Embryonic facial prominence (tissue), 1 donor: ENCODE measurements around the gene MED26.

Source experiments
- DNase-seq: peaks from one replicate; pipeline ENCODE4 v3.0.0-alpha.2; 2016; ENCODE audit errors: extremely low spot score

Gene MED26

DNA sequence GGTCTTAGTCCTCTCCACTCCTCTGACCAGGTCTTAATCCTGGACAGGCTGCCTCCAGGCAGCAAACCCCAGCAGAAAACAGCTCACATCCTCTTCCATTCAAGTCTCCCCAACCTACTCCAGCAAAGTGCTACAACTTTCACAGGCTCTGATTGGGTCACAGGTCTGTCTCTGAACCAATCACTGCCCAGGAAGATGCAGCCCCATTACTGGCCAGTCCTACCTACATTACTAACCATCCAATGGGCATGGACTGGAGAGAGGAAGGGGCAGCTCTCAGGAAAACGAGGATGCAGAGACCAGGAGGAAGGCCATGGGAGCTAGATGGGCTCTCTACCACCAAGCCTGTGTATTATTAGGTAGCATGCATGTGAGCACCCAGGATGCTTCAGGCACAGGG lies 12.2 kb downstream of the MED26 start:
- no peak for DNase-seq

DNA sequence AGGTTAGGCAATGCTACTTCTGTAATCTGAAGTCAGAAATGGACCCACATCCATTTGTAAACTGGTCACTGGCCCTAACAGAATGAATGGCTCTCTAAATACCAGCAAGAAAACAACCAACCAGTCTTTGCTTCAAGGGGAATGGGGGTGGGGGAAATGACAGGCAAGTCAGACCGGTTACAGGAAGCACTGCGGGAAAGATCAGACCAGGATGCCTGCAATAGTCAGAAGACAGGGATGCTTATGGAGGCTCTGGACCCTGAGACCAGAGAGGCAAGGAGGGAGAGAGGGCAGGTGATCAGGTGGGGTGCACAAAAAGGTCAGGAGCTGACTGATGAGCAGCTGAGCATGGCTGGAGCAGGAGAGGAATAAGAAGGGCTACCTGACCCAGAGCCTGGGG lies 13.1 kb downstream of the MED26 start:
- no peak for DNase-seq

DNA sequence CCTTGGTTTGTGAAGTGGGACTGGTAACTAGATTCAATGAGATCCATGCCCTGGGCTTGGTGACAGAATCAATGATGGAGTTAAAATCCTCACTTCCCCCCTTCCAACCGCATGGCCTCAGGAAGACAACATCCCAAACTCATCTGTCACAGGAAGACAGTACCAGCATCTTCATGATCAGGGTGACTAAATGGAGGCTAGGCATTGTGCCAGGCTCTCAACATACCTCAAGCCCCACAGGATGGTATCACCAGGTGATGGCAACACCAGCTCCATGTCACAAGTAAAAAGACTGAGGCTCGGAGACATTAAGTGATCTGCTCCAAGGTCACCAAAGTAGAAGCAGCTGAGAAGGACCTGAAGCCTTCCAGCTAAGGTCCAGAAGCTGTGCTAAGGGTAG lies 14.2 kb downstream of the MED26 start:
- DNase-seq, result no peak

DNA sequence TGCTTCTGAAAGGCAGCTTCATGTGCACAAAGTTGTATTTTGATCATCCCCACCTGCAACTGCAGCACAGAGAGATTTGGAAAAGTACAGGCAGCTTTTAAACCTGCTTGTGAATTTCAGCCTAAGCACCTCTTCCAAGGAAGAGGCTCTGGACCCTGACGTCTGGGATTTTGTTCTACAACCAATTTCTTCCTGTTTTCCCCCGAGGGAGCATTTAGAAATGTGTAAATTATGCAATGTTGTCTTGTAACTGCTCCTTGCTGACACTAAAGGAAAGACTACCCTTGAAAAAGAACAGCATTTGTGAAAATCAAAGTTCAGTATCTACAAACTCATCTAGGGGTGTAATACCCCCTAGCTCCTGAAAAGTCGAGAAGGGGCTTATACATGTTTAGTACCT lies 15.4 kb downstream of the MED26 start:
- DNase-seq, result no peak

DNA sequence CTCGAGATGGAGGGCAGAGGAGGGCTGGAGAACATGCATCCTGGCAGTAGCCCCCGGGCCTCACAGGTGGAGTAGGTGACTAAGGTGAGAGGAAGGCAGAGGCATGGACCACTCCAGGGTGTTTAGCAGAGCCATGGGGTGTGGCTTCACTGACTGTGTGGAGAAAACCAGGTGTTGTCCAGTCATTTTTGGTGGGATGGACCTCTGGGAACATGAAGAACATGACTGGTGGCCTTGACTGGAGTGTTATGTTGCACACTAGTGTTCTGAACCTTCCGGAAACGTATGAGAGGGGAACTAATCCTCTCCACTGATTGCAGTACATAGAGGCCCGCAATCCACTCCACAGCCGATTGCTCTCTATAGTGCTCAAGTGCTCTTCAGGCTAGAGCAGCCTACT lies 16.9 kb downstream of the MED26 start:
- no peak for DNase-seq

DNA sequence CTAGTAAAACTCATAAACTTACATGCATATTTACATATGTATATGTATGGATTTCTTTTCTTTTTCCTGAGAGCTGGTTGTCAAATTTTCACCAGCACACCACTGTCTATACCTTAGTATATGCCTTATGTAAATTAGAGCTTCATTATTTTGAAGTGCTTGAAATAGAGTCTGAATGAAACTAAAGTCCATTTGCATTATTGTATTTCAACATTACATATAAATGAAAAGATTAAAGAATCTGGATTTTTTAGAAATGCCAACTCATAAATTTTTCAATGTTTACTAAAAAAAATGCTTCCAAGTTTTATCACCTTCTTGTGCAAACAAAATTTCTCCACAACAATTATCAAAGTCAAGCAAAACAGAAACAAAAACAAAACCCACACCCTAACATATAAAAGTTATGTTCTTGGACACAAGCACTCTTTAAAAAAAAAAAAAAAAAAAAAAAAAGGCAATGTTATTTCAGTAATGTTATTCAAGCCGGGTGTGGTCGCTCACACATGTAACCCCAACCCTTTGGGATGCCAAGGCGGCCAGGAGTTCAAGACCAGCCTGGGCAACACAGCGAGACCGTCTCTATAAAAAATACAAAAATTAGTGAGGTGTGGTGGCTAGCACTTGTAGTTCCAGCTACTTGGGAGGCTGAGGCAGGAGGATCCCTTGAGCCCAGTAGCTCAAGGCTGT lies 18.3 kb downstream of the MED26 start:
- no peak for DNase-seq

DNA sequence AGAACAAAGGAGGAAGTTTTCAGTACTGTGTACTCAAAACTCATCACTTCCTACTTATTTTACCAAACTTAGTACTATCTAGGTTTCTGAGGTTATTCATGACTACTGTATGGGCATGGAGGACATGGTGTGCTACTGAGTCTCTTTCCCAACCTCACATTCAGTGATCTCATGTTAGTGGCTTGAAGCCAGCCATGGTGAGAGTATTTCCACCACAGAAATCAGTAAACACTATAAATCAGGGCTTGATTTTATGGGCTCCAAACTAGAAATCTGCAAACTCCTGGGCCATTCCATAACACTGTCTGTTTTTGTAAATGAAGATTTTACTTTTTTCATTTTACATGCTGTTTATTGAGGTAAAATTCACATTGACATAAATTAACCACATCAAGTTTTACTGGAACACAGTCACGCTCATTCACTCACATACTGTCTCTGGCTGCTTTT lies 19.7 kb downstream of the MED26 start:
- DNase-seq, result no peak

DNA sequence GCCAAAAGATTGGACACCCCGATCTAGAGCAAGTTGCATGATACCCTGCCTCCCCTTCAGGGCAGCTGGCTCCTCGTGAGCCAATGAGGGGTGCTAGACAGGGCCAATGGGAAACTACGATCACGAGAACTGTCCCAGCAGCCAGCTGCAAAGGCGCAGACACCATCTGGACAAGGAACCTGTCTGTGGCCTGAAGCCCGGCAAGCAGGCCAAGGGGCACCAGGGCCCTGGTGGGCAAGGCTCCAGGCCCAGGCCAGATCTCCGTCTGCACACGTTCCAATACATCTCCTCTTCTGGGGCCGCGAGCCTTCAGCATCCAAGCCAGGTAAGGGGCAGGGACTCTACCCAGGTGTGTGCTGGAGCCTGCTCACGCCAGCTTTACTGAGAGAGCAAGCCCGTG lies 20.2 kb downstream of the MED26 start:
- DNase-seq, result no peak

DNA sequence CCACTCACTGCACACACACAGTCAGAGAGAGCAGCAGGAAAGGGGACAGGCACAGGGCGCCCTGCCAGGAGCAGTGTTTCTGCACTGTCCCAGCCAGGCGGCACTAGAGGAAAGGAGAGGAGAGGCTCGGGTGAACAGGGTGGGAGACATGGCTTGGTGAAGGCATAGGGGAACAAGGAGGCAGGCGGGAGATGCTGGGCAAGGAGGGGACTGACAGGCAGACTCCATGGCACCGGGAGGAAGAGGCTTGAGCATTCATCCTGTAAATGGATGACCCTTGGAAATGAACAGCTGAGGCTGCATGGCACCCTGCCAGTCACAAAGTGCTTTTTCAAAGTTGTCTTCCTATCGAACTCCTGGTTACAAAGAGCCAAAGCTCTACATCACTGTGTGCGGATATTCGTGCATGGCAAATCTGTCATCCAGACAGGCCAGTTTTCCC lies 22.4 kb downstream of the MED26 start:
- no peak for DNase-seq

DNA sequence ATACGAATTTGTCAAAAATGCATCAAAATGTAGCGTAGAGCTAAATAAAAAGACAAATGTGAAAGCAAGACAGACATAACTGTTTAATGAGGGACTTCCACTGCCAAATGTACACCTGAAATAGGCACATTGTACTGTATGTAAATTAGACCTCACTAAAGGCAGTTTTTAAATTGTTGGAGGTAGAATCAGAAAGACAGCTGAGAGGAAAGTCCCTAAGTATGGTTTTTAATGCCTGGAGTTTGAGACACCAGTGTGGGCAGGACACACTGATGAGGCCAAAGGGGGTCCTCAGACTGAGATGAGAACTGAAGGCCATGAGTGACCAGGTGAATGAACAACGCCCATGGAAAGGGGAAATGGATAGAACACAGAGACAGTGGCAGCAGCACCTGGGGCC lies 22.9 kb downstream of the MED26 start:
- no peak for DNase-seq

DNA sequence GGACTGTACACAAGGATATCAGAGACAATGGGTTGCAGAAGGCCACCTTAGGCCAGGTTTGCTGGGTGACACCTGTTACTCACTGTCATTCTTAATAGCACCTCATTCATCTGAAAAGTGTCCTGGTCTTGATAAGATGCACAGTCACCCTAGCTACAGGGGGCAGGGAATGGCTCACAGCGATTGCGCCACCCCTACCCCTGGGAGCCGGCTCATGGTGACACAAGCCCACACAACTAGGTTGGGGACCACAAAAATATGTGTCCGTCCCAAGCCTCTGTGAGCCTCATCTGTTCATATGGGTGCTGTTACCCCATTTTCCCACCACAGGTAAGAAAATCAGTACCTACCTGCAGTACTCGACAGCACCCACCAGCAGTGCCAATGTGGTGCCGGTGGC lies 23.4 kb downstream of the MED26 start:
- no peak for DNase-seq

DNA sequence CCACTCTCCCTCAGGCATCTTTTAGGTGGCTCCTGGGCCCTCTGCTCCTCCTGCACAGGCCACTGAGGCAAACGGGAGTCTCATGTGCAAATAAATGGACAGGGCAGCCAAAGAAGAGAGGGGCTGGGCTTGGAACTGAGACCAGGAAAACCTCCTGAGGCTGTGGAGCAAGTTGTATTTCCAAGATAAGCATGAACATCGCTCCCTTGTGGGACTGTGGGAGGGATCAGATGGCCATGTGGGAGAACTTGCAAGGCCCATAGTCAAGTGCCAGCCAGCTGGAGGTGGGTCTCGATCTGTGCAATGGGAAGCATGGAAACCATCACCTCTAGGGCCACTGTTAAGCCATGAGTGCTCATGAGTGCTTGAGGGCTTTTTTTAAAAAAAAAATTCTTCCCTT lies 24.9 kb downstream of the MED26 start:
- no peak for DNase-seq

DNA sequence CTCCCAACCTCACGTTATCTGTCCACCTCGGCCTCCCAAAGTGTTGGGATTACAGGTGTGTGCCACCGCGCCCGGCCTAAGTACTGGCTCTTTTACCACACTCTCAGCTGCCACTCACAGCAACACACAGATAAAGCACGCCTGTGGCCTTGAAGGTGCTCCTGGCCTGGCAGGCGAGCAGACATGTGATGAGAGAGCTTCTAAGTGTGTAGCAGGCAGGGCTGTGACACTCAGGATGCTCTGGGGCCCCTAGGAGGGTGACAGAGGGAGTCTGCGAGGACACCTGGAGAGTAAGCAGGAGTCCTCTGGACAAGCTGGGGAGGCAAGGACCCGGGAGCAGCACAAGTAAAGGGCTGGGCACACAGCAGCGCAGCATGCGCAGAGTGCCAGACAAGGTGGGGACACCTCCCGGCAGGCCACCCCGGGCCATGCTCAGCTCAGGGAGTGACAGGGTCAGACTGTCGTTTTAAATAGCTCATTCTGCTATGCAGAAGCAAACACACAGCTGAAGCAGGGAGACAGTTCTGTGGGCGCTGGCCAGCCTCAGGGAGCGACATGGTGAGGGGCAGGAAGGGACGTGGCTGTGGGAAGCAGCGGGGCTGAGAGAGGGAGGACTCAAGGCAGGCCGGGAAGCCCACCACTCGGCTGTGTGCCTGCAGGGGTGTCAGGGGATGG lies 26.5 kb downstream of the MED26 start:
- DNase-seq, result no peak

DNA sequence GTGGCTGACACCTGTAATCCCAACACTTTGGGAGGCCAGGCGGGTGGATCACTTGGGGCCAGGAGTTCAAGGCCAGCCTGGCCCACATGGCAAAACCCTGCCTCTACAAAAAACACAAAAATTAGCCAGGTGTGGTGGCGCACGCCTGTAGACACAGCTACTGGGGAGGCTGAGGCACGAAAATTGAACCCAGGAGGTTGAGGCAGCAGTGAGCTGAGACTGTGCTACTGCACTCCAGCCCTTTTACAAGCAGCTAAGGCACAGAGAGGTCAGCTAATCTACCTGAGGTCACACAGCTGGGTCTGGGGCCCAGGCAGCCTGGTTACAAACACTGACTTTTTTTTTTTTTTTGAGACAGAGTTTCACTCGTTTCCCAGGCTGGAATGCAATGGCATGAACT lies 27.2 kb downstream of the MED26 start:
- no peak for DNase-seq

DNA sequence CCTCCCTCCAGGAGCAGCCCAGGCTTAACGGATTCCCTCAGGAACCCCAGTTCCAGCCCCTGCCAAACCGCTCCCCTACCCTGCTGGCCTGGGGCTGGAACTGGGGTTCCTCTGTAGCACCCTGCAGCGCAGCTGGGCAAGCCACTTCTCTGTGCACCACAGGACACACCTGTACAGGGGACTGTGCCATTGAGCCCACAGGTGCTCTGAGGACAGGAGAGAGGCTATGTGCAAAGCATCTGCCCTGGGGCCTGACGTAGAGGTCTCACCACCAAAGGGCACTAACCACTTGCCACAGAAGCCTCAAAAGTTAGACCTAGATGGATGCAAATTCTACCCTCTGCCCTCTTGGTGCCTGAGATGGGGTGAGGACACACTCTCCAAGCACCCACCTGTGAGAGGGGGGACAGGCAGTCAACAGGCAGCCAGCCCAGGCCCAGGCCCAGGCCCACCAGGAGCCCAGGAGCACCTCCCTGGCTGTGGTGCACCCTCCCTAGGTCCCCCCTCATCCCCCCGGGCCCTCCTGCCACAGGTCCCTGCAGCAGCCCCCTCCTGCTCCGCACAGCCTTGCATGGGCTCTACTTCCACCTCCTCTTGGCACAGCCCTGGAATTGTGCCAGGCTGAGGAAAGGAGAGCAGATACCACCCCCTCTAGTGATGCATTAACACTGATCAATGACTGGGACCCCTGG lies 28.2 kb downstream of the MED26 start:
- no peak for DNase-seq

DNA sequence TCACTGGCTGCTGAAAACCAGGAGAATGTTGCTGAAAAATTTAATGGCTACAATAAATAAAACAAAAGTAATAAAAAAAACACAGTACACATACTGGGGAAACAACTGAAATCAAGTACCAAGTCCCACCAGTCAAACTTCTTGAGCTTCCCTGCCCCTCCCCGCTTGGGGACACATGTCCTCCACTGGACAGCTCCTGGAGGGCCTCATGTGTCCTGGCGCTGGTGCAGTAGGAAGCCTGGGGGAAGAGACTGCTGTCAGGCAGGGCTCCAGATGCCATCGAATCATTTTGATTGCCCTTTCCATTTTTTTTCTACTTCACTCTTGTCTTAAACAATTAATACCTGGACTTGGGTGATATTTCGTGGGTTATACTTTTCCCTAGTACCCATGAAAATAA lies 29.2 kb downstream of the MED26 start:
- no peak for DNase-seq

DNA sequence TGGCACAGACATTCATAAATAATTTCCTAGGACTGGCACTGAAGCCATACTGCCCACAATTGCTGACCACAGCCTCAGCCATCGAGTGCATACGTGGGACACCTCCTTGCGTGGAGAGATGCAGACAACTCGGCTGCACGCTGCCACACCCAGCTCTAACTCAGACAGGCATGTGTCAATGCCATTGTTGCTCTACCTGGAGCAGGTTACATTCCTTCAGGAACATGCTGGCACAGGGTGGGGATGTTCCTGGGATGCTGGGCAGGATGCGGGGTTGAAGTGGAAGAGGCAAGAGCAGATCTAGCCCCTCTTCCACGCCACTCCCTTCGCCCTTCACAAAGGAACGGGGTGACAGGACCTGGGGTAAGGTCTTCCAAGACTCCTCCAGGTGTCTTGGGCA lies 31.6 kb downstream of the MED26 start:
- no peak for DNase-seq

DNA sequence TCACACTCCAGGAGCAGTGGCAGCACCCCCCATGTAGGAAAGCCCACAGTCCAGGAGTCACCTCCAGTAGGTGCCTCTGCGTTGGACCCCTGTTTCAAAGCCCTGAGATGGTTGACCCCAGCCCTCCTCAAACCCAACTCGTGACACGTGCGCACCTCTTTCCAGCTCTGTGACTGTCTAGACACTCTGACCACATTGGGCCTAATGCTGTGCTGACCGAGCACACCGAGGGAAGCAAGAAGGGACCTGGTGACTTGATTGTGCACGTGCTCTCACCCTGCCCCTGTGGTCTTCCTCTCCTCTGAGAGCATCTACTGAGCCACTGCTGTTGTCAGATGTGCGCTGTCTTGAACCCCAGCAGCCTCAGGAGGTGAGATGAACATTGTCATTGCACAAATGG lies 32.9 kb downstream of the MED26 start:
- no peak for DNase-seq

DNA sequence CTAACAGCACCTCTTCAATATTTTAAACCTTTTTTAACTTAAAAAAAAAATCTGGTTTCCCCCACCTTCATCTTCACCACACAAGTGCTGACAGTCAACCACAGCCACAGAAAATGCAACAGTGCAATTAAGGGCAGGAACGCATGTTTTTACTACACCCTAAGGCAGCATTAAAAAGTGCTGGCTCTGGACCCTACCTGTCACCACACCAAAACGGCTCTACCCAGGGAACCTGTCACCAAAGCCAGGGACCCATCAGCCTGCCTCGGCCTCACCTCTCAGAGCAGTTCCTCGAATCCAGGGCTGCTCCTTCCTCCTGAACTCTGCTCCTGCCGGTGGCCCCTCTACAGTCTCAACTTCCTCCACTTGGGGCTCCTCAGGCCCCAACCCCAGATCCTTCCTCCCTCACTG lies 33.3 kb downstream of the MED26 start:
- DNase-seq, result no peak

DNA sequence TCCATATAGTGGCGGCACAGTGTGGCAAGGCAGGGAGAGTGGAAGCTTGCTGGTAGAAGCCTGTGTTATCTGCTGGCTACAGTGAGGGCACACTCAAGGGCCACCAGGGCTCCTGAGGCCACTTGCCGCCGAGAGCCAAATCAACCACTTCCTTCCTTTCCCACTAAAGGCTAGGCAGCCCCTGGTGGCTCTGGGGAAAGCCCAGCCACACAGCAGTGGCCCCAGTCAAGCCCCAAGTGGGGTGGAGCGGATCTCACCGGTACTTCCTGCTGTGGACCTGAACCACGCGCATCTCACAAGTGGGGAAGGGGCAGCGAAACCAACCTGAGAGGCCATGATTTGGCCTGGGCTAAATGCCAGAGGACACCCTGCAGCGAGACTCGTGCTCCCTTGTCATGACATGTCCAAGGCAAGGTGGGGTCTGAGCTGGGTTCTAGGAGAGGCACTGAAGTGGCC lies 33.8 kb downstream of the MED26 start:
- DNase-seq, result no peak

DNA sequence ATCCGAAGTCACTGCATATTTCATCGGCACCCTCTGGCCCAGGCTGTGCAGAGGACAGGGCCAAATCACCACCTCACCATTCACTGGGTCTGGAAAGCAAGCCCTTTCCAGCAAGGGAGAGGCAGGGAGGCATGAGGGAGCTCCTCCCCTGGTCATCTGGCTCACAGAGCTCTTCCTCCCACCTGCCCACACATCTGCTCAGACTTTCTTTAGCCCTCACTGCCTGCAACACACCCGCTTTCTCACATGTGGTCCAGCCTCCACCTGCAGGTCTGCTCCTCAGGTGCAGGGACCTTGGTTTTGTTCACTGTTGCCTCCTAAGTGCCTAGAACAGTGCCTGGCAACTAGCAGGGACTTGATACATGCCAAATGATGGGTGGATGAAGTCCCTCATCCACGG lies 34.8 kb downstream of the MED26 start:
- DNase-seq, result no peak

DNA sequence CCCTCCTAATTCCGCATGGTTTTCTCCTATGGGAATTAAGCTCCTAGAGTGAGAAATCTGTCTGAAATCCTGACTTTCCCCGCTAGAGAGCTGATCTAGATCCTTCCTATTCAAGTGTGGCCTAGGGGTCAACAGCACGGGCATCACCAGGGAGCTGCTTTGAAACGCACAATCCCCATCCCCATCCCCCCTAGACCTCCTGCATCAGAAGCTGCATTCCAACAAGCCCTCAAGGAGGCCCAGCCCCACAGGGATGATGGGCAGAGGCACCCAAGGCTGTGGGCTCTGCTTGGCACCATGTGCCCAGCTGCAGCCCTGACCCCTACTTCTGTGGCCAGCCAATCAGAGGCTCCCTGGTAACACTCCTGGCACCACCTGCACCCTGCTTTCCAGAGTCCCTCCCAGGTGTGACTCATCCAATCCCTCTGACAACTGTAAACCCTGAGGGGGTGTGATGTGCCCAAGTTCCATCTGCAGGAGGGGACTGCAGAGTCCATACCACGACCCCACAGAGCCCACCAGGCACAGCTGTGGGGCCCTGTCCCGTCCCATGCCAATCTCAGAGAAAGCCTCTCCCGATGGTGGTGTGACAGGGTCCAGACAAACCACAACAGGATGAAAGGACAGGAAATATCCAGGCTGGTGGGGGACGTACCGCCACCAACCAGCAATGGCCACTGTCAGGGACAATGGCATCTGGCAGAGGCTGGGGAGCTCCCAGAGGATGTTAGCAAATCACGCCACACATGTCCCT lies 36.0 kb downstream of the MED26 start:
- no peak for DNase-seq
